NCI-H1436 treated with DMSO at 0.1 percent for 48 hours (cell line): Measurements from ENCODE around the gene OGFOD2.
"Not testable (repeated sequence)": the region's sequence is repeated elsewhere in the genome, so short reads cannot be mapped to it uniquely, and the experiment has no call there.

Experiments used
- DNase-seq: peaks from one replicate; lab custom pipeline; 2025; lab: John Stamatoyannopoulos, UW

OGFOD2 gene

DNA sequence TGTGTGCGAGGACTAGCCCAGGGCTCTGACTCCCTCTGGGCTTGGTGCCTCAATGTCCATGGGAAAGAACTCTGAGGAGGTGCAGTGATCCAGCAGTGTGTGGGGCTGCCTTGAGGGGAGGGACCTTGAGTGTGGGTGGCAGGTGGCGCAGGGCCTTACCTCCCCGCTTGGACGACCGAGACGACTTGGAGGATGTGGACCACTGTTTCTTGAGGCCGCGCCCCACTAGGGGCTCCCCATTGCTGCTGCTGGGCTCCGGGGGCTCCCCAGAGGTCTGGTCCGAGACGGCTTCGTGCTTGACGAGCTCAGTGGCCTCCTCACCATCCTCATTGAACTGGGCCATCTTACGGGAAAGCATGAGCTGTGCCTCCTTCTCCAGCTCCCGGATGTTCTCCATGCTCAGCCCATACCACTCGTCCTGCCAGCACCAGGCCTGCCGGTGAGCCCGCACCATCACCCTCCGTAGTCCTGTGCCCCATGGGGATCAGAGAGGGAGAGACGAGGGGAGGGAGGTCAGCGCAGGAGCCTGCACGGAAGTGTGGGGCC is 30.1 kb downstream of the OGFOD2 start:
- no peak for DNase-seq

DNA sequence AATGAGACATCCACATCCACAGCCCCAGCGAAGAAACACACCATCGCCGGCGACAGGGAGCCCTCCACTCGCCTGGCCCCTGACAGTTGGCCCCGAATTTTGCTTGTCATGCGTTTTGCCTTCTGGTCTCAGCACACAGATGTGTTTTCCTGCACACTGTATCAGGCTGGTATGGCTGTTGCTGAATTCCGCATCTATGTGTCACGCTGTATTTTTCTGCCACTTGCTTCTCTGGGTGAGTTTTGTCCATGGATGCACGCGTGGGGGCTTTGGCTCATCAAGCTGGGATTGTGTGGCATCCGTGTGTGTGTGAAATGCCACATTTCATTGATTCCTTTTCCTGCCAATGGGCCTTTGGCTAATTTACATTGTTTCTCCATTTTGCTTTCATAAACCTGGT is 31.9 kb downstream of the OGFOD2 start:
- no peak for DNase-seq

DNA sequence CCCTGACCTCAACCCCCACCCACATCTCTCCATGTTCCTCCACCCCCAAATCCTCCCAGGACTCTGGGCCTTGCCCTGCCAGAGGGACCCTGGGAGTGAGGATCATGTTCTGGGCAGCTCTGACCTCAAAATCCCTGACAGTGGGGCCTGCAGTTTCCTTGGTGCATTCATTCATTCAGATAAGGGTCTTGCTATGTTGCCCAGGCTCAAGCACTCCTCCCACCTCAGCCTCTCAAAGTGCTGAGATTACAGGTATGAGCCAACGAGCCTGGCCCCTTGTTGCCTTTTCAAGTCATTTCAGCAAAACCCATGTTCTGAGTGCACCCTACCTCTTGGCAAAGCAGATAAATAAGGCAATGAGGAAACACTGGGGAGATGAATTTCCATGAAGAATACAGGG is 35.1 kb downstream of the OGFOD2 start:
- DNase-seq, result no peak

DNA sequence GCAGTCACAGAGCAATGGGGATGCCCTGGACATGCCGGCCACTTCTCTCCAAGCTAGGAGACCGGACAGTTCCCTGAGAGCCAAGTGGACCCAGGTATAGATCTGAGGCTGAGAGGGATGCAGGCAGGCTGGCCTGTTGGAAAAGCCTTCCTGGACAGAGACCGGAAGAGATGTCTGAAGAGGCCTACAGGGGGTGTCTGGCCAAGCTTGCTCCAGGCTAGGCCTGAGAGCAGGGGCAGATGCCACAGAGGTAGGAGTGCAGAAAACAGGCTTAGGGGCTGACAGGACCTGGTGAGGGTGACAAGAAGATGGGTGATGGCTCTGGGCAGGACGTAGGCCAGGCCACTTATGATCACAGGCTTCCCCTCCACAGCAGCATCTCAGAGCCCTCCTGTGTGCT is 35.6 kb downstream of the OGFOD2 start:
- no peak for DNase-seq

DNA sequence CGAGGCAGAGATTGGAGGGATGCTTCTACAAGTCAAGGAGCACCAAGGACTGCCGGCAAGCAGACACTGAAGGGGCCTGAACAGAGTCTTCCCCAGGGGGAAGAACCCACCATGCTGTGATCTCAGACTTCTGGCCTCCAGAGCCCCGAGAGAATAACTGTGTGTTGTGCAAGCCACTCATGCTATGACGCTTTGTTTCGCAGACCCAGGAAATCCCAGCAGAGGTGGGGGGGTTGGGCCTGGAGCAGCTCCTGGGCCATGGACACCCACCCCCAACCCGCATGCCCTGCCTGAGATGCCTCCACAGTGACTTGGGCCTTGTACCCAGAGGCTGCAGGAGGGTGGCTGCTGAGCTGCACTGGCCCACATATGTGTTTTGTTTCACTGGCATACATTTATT is 36.7 kb downstream of the OGFOD2 start:
- no peak for DNase-seq

DNA sequence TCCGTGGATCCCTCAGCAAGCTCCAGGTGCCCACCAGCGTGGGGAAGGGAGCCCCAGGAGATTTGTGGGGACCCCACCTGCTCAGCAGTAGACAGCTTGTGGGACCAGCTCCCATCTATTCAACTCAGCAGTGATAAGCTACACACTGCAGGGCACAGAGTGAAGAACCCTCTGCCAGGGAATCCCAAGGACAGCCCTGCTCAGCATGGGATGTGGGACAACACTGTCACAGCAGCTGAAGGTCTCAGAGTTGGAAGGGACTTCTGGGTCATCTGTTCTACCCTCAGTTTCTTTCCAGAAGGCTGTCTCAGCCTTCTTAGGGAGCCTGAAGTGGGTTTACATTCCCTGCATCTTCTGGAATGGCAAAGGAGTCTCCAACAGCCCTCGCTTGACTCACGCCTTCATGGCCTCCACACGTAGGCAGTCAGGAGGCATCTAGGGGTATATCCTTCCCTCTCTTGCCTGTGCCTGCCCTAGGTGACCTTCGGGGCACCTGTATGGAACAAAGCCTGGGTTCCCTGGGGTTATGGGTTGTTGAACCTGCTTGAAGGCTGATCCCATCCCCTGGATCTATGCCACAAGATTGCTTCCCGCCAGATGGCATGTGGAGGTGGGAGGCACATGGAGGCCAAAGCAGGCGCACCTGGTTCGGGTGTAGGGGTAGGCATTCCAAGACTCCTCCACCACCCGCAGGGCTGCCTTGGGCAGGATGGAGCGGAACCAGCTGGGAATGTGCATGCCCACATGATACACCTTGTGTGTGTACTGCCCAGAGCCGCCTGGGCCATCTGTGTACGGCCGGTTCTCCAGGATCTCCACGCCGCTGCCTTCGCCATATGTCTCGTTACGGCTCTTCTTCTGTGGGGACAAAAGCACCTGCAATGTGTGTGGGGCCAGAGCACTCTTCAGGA is 38.4 kb downstream of the OGFOD2 start:
- no peak for DNase-seq

DNA sequence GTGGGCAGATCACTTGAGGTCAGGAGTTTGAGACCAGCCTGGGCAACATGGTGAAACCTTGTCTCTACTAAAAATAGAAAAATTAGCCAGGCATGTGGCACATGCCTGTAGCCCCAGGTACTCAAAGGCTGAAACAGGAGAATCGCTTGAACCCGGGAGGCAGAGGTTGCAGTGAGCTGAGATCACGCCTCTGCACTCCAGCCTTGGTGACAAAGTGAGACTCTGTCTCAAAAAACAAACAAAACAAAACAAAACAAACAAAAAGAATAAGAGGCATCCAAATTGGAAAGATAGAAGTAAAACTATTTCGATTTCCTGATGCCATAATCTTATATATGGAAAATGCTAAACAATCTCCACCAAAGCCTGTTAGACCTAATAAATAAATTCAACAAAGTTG is 39.4 kb downstream of the OGFOD2 start:
- DNase-seq, result not testable (repeated sequence)

DNA sequence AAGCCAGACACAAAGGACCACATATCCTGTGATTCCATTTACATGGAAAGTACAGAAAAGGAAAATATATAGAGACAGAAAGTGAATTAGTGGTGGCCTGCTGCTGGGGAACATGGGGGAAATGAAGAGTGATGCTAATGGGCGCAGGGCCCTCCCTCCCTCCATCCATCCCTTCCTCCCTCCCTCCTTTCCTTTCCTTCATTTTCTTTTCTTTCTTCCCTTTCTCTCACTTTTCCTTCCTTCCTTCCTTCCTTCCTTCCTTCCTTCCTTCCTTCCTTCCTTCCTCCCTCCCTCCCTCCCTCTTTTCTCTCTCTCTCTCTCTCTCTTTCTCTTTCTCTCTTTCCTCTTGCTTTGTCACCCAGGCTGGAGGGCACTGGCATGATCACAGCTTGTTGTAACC is 42.7 kb downstream of the OGFOD2 start:
- DNase-seq, result no peak

DNA sequence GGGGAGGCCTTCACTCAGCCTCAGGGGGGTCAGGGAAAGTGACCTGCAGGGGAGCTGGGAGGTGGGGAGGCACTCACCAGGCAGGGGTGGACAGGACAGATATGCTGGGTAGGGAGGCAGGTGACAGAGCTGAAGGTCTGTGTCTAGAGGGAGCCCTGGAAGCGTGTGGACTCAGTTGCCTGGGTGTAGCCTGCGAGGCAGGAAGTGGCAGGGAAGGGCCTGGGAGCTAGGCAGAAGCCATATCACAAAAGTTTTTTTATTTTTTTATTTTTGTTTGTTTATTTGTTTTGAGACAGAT is 44.7 kb downstream of the OGFOD2 start:
- no peak for DNase-seq

DNA sequence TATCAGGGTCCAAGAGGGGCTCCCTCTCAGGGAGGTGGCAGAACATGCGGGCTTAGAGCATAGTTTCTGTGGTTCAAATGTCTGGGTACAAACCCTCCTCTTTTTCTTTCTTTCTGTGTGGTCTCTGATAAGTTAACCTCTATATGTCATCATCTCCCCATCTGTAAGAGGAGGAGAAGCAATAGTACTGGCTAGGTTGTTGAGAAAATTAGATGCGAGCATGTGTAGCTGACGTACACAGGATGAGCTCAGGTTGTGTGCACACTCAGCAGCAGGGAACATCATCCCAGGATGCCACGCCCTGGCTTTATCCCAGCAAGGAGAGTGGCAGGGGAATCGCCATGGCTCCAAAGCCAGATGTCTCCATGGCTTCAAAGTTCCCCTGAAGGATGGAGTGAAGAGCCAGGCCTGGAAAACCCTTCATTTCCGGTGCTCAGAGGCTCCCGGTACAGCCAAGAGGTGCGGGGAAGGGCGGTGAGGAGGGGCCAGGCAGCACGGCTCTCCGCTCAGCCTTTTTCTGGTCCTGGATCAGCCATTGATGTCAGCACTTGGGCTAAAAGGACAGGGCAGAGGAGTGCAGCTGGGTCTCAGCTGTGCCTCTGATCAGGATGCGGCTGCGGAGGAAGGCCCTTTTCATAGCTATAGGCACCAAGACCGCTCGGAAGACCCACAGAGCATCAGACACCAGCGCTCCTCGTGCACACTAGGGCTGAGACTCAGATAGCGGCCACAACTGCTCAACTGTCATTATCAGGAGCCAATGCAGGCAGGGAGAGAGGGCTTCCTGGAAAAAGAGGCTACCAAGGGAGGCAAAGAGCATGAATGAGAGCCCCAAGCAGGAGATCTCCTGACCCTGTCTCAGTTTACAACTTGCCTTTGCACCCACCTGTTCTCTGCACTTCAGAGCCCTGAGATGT is 46.9 kb downstream of the OGFOD2 start:
- DNase-seq, result no peak

DNA sequence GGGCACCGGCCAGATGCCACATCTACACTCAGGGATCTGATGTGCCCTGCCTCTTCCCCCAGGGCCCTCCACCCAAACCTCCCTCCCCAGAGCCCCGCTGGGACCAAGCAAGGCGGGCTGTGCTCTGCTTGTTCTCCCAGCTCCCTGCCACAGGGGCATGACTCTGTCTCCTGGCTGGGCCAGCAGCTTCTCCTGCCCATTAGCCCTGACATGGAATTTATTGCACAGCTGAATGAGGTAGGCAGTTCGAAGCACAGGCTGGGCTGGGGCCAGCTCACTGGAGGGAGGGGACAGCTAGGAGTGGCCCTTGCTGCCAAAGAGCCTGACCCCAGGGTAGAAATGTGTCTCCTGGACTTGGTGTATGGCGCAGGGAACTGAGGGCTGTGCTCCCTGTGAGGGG is 47.8 kb downstream of the OGFOD2 start:
- DNase-seq, result no peak

DNA sequence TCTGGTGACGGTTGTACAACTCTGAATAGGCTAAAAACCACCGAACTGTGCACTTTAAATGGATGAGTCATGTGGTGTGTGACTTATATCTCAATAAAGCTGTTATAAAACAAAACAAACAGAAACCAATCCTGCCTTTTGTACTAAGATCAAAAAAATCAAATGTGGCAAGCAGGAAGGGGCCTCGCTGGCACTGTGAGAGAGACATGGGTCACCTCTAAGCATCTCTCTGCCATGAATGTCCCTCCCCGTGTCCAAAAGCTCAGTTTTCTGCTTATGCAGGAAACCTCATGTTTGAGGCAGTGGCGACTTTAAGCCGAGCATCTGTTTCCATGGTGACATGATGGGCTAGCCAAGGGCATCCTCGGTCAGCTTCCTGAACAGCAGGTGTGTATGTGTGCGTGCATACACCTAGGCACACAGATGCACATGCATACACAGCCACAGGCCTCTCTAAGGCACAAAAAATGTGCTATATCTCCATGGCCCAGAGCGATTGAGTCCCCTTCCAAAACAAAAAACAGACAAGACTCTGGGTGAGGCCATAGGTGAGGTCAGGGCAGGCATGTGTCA is 49.9 kb downstream of the OGFOD2 start:
- no peak for DNase-seq

DNA sequence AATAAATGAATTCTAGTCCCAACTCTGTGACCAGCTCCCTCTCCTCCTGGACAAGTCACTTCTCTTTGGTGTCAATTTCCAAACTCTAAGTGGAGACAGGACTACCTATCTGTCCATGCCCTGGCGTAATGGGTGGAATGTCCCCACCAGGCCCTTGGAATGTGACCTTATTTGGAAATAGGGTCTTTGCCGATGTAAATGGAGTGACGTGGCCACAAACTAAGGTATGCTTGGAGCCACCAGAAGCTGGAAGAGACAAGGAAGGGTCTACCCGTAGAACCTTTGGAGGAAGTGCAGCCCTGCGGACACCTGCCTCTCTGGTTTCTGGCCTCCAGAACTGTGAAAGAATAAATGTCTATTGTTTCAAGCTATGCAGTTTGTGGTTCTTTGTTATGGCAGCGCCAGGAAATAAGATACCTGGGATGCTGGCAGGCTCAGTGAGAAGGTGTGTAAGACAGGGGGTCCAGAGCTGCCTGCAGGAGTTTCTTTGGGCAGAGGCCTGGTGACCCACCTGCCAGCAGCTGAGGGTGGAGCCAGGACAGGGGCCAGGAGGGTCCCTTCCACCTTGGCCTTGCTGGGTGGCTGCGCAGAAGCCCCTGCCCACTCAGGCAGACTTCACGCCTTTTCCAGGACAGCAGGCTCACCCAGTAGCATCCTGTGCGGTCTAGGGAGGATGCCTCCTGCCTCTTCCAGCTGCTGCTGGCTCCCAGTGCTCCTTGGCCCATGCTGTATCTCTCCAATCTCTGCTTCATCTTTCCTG is 51.2 kb downstream of the OGFOD2 start:
- no peak for DNase-seq

DNA sequence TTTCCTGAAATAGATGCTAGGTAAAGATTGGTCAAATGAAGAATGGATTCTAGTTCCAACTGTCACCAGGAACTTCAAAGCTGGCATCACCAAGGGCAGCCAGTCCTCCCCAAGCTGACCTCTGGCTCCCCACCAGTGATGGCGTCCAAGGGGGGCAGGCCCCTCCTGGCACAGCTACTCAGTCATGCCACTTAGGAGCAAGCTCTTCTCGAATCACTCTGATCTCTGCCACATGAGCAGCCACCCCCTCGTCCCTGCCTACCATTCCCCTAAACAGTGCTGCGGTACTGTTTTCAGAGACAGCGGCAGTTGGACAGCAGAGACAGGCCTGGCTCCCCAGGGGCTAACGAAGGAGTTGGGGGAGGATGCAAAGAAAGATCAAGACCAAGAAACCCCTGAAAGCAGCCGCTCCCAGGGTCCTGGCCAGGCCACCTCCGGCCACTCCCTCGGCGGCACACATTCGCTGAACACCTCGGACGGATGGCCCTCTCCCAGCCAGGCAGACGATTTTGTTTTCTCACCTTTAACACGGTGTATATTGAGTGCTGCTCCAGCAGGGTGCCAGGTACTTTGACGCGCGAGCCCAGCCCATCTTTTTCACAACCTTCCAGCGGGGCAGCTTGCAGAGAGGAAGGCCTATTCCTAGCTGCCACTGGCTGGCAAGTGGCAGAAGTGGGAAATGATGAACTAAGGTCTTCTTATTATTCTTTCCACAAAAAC is 52.8 kb downstream of the OGFOD2 start:
- DNase-seq, result no peak

DNA sequence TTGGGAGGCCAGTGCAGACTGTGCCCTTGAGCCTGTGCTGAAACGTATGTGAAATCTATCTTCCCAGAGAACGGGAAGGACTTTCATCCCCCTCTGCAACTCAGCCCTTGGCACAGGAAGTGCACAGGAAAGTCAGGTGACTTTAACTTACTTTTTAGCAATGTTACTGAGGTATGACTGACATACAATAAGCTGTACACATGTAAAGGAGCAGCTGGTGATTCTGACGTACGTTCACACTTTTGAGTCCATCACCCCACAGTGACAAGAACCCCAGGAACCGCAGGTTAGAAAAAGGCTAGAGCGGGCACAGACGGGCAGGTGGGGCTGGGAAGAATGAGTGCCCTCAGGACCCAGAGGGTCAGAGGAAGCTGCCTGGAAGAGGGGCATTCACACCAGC is 53.4 kb downstream of the OGFOD2 start:
- no peak for DNase-seq

DNA sequence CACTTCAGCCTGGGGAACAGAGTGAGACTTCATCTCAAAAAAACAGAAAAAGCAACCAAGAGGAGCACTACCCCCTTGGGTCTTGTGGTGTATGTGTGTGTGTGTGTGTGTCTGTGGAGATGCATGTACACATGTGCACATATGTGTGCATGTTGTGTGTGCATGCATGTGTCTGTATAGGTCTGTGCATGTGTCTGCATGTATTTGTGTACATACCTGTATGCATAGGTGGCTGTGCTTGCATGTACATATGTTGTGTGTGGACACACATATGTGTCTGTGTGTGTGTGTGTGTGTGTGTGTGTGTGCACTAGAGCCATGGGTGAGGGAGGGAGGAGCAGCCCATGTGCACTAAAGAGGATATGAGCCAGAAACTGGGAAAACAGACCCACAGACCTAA is 54.5 kb downstream of the OGFOD2 start:
- DNase-seq, result no peak
